ENCODE measurements around the gene TSPEAR. TPM values are rescaled to one million over a fixed set of nuclear protein-coding genes. Genes with fewer than 3 reads are reported as not detected.
"Not testable (repeated sequence)": the region's sequence is repeated elsewhere in the genome, so short reads cannot be mapped to it uniquely, and the experiment has no call there.

The TSPEAR gene
- total RNA-seq, 1 donor: not detected

DNA sequence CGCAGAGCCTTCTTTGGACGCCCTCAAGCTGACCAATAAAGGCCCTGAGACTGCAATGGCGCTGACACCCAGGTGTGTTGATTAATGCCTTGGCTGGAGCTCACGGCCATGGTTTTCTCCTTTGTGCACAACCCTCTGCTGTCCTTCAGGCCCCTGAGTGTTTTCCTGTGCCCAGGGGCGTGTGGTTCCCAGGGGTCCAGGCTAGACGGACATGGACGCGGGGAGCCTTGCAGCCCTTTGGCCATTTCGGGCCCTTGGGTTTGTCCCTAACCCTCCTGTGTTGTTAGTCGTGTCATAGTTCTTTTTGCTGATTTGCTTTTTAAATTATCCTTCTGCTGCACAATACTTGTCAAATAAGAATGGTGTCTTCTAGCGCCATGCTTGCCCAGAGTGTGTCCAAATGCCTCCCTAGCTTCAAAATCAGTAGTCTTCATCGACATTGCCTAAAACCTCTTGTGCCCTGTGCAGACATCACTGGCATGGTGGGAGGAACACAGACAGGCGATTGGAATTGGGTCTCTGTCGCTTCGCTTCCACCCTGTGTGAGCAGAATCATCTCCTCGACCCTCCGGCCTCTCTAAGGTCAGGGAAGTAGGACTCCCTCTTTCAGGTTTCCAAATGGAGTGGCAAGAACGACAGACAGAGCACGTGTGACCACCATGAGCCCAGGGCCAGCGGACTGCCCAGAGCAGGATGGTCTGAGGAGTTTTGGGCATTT is 135.9 kb downstream of the TSPEAR start:
- TF ChIP-seq, protein P1, sequence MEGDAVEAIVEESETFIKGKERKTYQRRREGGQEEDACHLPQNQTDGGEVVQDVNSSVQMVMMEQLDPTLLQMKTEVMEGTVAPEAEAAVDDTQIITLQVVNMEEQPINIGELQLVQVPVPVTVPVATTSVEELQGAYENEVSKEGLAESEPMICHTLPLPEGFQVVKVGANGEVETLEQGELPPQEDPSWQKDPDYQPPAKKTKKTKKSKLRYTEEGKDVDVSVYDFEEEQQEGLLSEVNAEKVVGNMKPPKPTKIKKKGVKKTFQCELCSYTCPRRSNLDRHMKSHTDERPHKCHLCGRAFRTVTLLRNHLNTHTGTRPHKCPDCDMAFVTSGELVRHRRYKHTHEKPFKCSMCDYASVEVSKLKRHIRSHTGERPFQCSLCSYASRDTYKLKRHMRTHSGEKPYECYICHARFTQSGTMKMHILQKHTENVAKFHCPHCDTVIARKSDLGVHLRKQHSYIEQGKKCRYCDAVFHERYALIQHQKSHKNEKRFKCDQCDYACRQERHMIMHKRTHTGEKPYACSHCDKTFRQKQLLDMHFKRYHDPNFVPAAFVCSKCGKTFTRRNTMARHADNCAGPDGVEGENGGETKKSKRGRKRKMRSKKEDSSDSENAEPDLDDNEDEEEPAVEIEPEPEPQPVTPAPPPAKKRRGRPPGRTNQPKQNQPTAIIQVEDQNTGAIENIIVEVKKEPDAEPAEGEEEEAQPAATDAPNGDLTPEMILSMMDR (IDR thresholded peaks at IDR 0.05; ENCODE audit: insufficient read depth, low read length): no peak
- no peak for DNase-seq (ENCODE audit: low read depth)
- no peak overlapping the region for H3K4me3 ChIP-seq (ENCODE audit: low read depth, low read length)

DNA sequence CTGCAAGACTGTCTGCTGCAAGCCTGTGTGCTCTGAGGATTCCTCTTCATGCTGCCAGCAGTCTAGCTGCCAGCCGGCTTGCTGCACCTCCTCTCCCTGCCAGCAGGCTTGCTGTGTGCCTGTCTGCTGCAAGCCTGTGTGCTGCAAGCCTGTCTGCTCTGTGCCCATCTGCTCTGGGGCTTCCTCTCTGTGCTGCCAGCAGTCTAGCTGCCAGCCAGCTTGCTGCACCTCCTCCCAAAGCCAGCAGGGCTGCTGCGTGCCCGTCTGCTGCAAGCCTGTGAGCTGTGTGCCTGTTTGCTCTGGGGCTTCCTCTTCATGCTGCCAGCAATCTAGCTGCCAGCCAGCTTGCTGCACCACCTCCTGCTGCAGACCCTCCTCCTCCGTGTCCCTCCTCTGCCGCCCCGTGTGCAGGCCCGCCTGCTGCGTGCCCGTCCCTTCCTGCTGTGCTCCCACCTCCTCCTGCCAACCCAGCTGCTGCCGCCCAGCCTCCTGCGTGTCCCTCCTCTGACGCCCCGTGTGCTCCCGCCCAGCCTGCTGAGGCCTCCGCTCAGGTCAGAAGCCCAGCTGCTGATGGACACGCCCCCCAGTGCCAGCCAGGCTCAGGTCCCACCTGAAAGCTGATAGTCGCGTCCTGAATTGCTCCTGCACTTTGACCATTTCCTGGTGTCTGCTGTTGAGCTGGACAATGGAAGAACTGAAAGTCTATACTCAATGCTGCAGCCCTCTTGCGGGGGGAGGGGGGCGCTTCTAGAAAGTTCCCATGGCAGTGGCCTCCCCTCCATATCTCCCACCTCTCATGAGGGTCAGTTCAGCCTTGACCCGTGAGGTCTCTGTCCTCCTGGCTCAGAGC is 136.7 kb downstream of the TSPEAR start:
- DNase-seq (ENCODE audit: low read depth): no peak
- no peak overlapping the region for H3K4me3 ChIP-seq (ENCODE audit: low read depth, low read length)
- TF ChIP-seq, protein P1 (IDR thresholded peaks at IDR 0.05; ENCODE audit: insufficient read depth, low read length): no peak

DNA sequence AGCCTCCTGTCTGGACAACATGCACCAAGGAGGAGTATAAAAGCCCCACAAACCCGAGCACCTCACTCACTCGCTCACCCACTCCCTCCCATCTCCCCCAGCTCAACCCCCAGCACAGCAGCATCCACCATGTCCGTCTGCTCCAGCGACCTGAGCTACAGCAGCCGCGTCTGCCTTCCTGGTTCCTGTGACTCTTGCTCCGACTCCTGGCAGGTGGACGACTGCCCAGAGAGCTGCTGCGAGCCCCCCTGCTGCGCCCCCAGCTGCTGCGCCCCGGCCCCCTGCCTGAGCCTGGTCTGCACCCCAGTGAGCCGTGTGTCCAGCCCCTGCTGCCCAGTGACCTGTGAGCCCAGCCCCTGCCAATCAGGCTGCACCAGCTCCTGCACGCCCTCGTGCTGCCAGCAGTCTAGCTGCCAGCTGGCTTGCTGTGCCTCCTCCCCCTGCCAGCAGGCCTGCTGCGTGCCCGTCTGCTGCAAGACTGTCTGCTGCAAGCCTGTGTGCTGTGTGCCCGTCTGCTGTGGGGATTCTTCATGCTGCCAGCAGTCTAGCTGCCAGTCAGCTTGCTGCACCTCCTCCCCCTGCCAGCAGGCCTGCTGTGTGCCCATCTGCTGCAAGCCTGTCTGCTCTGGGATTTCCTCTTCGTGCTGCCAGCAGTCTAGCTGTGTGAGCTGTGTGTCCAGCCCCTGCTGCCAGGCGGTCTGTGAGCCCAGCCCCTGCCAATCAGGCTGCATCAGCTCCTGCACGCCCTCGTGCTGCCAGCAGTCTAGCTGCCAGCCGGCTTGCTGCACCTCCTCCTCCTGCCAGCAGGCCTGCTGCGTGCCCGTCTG is 137.5 kb downstream of the TSPEAR start, which contains the start of gene KRTAP10-4:
Gene KRTAP10-4 (plus strand): TSS at position 100 of the 827 bp plus-strand sequence. CDS start 30 bp downstream, at position 130.
- not testable (repeated sequence) for DNase-seq (ENCODE audit: low read depth)

DNA sequence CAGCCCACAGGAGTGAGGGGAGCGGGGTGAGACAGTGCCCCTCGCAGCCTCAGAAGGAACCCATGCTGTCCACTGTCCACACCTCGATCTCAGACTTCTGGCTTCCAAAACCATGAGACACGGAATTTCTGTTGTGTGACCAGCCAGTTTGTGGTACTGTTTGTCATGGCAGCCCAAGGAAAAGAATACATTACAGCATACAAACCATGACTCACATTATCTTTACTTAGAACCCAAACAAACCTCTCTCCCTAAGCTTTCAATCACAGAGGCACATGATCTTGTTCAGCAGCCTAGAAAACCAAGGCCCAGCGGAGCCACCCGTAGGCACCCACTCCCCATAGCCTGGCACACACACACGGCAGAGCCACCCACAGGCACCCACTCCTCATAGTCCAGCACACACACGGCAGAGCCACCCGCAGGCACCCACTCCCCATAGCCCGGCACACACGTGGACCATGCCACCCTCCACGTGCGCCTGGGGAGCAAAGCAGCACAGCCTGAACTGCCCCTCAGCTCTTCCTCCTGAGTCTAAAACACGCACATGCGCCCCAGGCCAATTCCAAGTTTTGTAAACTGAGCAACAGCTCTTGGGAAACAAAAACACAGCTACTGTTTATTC is 138.3 kb downstream of the TSPEAR start:
- no peak for DNase-seq (ENCODE audit: low read depth)
- TF ChIP-seq, protein P1 (IDR thresholded peaks at IDR 0.05; ENCODE audit: insufficient read depth, low read length): no peak
- H3K4me3 ChIP-seq (ENCODE audit: low read depth, low read length): no peak overlapping the region

More for the DNA sequence above, 137.5 kb downstream of the TSPEAR start, which contains the start of gene KRTAP10-4:
- H3K4me3 ChIP-seq (ENCODE audit: low read depth, low read length): not testable (repeated sequence)

DNA sequence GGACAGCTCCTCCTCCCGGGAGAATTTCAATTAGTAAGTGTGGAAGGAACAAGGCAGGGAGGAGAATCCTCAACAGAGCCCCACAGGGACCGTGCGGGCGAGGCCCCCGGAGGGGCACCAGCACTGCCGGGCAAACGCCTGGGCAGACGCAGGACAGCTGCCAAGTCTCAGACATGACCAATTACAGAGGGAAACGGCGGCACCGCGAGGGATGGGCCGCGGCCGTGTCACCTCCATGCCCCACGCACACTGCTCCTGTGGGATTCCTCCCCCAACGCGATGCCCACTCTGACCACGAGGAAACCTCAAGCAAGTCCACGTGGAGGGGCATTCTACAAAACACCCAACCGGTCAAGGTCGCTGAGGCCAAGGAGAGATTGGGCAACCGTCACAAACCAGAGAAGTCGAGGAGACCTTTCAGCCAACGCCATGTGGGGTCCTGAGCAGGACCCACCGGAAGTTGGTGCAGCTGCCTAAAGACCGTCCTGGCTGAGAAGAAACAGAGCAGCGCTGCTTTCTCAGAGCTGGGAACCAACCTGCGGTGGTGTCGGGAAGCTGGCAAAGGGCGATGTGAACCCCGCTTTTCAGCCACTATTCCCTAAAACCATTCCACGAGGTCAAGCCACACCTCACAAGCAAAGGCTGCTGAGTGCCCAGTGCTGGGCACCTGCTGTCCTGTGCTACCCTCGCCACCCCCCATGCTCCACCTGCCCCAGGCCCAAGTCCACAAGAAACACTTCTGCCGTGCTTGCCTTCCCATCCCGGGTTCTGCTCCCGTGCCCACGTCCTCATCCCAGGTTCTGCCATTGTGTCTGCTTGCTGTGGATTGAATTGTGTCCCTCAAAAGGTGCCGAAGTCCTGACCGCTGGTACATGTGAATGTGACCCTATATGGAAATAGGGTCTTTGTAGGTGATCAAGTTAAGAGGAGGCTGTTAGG is 139.3 kb downstream of the TSPEAR start:
- no peak overlapping the region for H3K4me3 ChIP-seq (ENCODE audit: low read depth, low read length)
- no peak for DNase-seq (ENCODE audit: low read depth)
- TF ChIP-seq, protein P1 (IDR thresholded peaks at IDR 0.05; ENCODE audit: insufficient read depth, low read length): no peak

DNA sequence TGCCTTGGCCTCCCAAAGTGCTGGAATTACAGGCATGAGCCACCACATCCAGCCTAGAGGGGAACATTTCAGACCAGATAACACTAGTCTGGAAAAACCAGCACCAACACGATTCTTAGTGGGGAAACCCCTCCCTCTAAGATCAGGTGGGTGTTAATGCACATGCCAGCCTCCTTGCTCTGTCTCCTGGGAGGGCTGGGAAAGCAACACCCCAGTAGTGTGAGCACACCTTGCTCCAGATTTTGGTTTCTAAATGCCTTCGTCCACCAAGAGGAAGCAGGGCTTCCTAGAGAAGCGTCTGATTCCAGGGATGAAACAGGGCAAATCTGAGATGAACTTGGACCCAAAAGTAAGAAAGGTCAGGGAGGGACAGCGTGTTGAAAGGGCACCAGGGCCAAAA is 140.1 kb downstream of the TSPEAR start:
- no peak overlapping the region for H3K4me3 ChIP-seq (ENCODE audit: low read depth, low read length)
- TF ChIP-seq, protein P1 (IDR thresholded peaks at IDR 0.05; ENCODE audit: insufficient read depth, low read length): no peak
- DNase-seq (ENCODE audit: low read depth): no peak
